Mucosa of rectum (tissue), 2 donors: ENCODE measurements around the gene NSF.
A peak's percentile ranks its signal among the peaks of the same experiment; 100 is the strongest.

Experiments used
- H3K27ac ChIP-seq, 2 donors: one replicate each; pipeline ENCODE4 v1.7.0; 2013; ENCODE audit warnings: inconsistent platforms in 2 of 2, low read depth in 2 of 2, low read length in 2 of 2
- H3K27me3 ChIP-seq, 2 donors: one replicate each; pipeline ENCODE4 v1.7.0; 2013; ENCODE audit warnings: low read length in 2 of 2; ENCODE audit not compliant: control insufficient read depth in 2 of 2, insufficient read depth in 2 of 2
- H3K36me3 ChIP-seq, 2 donors: one replicate each; pipeline ENCODE4 v1.7.0; 2013; ENCODE audit warnings: low read length in 2 of 2; ENCODE audit not compliant: control insufficient read depth in 2 of 2, insufficient read depth in 2 of 2
- H3K4me1 ChIP-seq, 2 donors: one replicate each; pipeline ENCODE4 v1.7.0; 2013; ENCODE audit warnings: low read length in 2 of 2, mild to moderate bottlenecking in 1 of 2; ENCODE audit not compliant: control insufficient read depth in 2 of 2, insufficient read depth in 2 of 2
- H3K4me3 ChIP-seq, 2 donors: one replicate each; pipeline ENCODE4 v1.7.0; 2013; ENCODE audit warnings: low read length in 2 of 2
- H3K9ac ChIP-seq, 2 donors: one replicate each; pipeline ENCODE4 v1.7.0; 2013; ENCODE audit warnings: low read length in 2 of 2, low read depth in 1 of 2, mild to moderate bottlenecking in 1 of 2
- H3K9me3 ChIP-seq, 2 donors: one replicate each; pipeline ENCODE4 v1.7.0; 2013; ENCODE audit warnings: low read length in 2 of 2; ENCODE audit not compliant: control insufficient read depth in 2 of 2
- donor health status: healthy.
- donor health status: Normal muscosa, but diverticular disease.

Gene NSF

DNA sequence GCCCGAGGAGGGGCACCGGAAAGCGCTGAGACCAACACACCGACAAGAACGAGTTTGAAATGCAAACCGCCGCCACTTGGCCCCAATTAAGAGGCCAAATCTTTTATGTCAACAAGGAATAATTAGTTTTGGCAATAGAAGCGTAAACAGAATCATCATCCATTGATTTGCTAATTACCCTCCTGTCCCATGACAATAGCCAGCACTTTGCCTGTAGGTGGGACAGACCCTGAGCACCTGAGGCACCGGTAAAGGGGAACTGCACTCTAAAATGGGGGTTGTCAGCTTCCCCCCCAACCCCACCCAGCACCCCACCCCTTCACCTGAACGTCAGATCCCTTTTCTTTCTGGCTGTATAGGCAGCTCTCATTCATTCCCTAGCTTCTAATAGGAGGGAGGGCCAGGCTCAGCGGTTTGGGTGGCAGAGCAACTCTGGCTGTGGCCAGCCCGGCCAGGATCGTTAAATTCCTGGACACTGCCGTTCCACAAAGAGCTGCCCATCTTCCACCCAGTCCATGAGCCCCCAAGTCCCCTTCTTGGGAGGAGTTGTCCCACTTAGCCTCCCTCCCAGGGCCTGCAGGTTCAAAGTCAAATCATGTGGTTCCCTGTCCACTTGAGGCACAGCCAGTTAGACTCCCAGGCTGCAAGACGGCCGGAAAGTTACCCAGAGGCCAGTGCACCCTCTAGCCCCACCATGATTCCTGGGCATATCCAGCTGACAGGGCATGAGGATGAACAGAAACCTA lies 182.2 kb downstream of the NSF start:
- peaks cover 3 to 6% of the 10 kb centered on the region in 2 donors for H3K4me1 ChIP-seq
- no peak overlapping the region for H3K9ac ChIP-seq
- peaks cover 0 to 9% of the 10 kb centered on the region in 2 donors for H3K27me3 ChIP-seq
- H3K4me3 ChIP-seq, result peak overlapping the region; percentile 28 to 59
- H3K36me3 ChIP-seq, result no peaks in the 10 kb centered on the region
- no peaks in the 10 kb centered on the region for H3K9me3 ChIP-seq
- H3K27ac ChIP-seq, result no peak overlapping the region

DNA sequence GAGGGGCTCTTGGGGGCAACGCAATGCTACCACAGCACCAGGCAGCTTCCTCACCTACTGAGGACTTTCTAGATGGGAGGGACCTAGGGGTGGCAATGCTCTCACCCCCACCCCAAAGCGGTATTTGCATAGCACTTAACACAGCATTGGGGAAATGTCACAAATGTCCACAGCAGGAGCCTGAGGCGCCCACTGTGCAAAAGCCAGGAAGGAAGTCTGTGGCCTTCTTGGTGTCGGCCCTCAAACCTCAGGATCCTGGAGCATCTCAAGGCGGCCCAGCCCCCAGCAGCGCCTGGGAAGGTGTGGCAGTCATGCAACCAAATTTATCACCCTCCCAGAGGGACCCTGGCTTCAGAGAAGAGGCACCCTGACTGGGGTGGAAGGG lies 182.7 kb downstream of the NSF start:
- Histone ChIP-seq H3K27me3 (peaks cover 0 to 9% of the 10 kb centered on the region in 2 donors), H3K9ac (no peak overlapping the region), H3K4me1 (peaks cover 3 to 6% of the 10 kb centered on the region in 2 donors), H3K9me3 (no peaks in the 10 kb centered on the region), H3K36me3 (no peaks in the 10 kb centered on the region), H3K27ac (no peak overlapping the region), H3K4me3 (no peak overlapping the region)

DNA sequence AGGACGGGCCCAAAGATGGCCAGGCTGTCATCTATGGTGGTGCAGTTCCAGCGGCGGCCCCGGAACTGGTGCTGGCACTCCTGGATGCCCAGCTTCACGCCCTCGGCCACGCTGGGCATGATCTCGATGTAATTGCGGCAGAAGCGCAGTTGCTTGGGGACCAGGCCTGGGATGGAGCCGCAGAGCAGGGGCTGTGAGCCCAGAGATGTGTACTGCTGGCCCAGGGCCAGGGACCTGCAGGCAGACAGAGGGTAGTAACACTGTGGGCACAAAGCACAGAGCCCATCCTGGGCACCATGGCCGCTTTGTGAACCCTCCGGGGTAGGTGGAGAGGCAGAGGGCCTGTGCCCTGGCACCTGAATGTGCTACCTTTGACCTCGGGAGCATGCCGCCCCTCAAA lies 183.2 kb downstream of the NSF start:
- H3K27ac ChIP-seq, result no peak overlapping the region
- H3K36me3 ChIP-seq, result no peaks in the 10 kb centered on the region
- H3K4me1 ChIP-seq, result peaks cover 3 to 6% of the 10 kb centered on the region in 2 donors
- H3K9me3 ChIP-seq, result no peaks in the 10 kb centered on the region
- H3K4me3 ChIP-seq, result no peak overlapping the region
- peaks cover 0 to 9% of the 10 kb centered on the region in 2 donors for H3K27me3 ChIP-seq
- H3K9ac ChIP-seq, result no peak overlapping the region

DNA sequence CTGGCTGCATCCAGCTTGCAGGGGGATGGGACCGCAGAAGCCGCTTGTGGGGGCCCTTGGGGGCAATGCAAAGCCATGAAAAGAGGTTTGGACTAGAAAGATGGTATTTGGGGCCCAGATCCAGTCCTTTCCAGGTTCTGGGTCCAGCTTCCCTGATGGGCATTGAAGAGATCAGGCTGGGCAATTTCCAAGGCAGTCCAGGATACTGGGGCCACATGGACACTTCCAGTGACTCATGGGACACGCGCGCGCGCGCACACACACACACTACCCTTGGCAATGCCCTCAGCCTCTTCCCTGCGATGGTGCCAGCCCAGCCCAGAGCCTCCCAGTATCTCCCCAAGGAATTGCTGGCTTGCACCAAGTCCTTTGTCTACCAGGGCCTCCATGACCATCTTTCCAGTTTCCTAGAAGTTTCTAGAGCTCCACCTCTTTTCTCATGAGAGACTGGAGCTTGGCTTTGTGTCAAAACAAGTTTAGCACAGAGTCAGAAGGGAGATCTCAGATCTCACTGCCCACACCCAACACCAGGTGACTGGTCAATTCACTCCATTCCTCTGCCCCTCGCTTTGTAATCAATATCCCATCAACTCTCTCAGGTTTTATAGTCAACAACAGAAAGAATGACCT lies 183.8 kb downstream of the NSF start:
- Histone ChIP-seq H3K36me3 (no peaks in the 10 kb centered on the region), H3K4me3 (no peak overlapping the region), H3K27me3 (peaks cover 0 to 9% of the 10 kb centered on the region in 2 donors), H3K9ac (no peak overlapping the region), H3K27ac (no peak overlapping the region), H3K9me3 (no peaks in the 10 kb centered on the region), H3K4me1 (peaks cover 3 to 6% of the 10 kb centered on the region in 2 donors)

DNA sequence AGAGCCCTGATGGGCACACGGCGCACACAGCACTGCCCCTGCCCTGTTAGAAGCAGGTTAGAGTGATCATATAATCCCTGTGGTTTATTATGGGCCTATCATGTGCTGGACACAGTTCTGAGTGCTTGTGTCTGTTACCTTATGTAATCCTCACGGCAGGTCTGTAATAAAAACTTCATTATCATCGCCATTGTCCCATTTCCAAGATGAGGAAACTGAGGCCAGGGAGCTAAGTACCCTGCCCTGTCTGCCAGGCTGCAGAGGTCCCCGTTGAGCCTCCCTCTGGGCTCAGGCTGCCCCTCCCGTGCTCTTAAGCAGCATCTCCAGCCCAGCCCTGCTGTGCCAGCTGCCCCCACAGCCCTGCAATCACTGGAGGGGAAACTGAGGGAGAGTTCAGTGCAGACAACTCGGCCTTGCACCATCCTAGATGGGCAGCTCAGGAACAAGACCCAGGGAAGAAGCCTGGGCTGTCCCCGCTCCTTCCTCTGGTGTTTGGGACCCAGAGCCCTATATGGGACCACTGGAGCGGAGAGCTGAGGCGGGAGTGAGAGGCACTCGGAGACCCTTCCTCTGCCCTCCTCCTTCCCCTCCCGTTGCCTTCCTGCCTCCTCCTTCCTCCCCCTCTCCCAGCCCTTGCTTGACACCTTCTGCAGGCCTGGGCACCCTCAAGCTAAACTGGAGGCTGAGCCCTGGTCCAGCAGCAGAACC lies 186.0 kb downstream of the NSF start:
- Histone ChIP-seq H3K9me3 (no peaks in the 10 kb centered on the region), H3K4me3 (no peak overlapping the region), H3K27ac (no peak overlapping the region), H3K27me3 (no peaks in the 10 kb centered on the region), H3K36me3 (no peaks in the 10 kb centered on the region), H3K4me1 (peaks cover 0 to 6% of the 10 kb centered on the region in 2 donors), H3K9ac (no peak overlapping the region)

DNA sequence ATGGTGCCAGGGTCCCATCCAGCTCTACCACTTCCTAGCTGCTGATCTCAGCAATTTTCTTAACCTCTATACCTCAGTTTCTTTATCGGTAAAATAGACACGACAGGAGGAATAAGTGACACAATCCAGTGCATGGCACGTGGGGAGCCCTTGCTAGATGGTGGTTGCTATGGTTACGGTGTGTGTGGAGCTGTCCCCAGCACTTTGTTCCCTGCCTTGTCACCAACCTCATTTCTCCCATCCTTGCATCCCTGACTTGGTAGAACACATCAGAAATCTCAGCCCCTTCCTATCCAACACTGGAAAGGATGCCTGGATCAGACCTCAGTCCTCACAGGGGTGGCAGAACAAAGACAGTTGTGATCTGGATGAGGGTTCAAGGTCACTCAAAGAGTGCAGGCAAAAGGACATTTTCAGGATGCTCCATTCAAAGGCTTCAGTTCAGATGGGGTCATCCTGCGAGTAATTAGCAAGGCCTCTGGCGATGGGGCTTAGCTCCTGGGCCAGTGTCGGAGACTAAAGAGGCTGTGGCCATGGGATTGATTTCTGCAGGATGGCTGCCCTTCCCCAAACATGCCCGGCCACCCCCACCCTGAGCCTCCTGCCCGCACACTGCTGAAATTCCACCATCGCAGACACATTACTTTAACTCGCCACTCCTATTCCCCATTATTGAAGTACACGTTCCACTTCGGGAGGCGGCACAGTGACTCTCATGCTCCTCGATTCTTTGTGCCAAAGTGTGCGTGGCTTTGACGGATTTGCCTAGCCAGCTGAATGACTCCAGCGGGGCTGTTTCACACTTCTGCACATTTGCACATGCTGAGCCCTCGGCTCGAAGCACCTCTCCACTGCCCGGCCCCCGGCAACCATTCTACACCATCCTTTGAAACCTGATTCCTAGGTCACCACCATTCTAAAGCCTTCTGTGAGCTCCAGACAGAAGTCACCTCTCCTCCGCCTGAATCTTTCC lies 187.8 kb downstream of the NSF start:
- Histone ChIP-seq H3K4me3 (no peak overlapping the region), H3K27ac (no peak overlapping the region), H3K4me1 (no peaks in the 10 kb centered on the region), H3K9me3 (no peaks in the 10 kb centered on the region), H3K36me3 (no peaks in the 10 kb centered on the region), H3K9ac (no peak overlapping the region), H3K27me3 (no peaks in the 10 kb centered on the region)

DNA sequence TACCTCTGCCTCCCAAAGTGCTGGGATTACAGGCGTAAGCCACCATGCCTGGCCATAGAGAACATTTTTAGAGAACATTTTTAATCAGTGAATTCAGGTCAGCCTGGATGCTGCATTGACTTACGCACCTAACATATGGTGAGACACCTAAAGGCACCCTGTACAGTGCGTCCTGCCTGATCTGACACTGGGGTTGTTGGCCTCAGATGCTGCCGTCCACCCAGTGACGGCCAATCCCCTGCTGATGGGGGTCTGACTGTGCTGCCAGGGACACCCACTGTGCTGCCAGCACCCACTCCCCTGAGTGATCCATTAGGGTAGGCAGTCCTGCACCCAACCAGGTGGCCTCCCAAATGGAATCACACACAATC lies 189.5 kb downstream of the NSF start:
- no peaks in the 10 kb centered on the region for H3K9me3 ChIP-seq
- no peaks in the 10 kb centered on the region for H3K36me3 ChIP-seq
- no peaks in the 10 kb centered on the region for H3K4me1 ChIP-seq
- H3K27me3 ChIP-seq, result no peaks in the 10 kb centered on the region
- H3K9ac ChIP-seq, result no peak overlapping the region
- no peak overlapping the region for H3K27ac ChIP-seq
- H3K4me3 ChIP-seq, result no peak overlapping the region

DNA sequence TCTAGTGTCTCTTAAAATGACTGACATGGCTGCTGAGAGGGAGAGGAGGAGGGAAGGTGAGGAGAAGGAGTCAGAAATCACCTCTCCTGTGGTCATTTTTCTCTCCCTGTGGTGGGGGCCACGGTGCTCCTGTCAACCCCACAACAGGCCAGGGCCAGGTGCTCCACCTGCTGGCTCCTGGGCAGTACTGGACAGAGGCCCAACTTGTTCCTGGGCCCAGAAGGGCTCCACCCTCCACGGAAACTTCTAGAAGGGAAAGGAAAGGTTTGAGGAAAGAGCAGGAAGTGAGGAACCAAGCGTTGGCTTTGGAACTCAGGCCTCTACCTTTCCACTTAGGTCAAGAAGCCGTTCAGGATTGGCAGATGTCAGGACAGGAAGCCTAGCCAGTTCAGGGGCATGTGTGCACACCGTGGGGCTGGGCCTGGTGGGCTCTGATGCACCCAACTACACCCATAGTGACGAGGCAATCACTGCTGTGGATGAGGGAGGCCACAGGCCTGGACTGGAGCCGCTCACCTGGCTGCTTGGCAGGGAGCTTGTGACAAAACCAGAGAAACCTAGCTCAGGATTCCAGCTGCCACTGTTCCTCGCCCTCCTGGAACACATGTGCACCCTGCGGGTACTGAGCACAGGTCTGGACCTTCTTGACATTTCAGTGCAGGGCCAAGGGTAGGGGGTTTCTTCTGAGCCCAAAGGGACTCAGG lies 191.9 kb downstream of the NSF start:
- H3K9me3 ChIP-seq, result no peaks in the 10 kb centered on the region
- no peak overlapping the region for H3K27ac ChIP-seq
- H3K4me3 ChIP-seq, result no peak overlapping the region
- no peaks in the 10 kb centered on the region for H3K4me1 ChIP-seq
- no peak overlapping the region for H3K9ac ChIP-seq
- no peaks in the 10 kb centered on the region for H3K36me3 ChIP-seq
- no peaks in the 10 kb centered on the region for H3K27me3 ChIP-seq

DNA sequence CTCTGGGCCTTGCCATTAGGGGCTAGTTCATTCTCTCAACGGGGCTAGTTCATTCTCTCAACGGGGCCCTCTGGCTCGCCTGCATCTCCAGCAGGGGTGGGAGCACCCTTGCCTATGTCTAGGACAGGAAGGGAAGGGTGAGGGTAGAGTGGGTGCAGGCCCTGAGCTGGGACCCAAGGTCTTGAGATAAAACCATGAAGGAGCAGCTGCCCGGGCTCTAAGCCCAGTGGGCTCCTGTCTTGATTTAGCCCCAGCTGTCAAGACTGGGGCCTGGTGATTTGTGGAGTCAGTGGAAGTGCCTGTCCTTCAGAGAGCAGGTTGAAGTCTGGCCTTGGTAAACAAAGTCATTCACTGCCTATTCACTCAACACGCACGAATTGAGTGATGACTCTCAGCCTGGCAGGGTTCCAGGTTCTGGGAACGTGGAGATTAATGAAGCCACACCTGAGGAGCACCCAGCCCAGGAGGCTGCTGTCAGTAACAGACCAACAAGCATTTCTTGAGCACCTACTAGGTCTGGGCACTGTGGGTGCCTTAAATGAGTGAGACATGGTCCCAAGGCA lies 192.6 kb downstream of the NSF start:
- Histone ChIP-seq H3K4me3 (no peak overlapping the region), H3K9ac (no peak overlapping the region), H3K27me3 (no peaks in the 10 kb centered on the region), H3K27ac (no peak overlapping the region), H3K4me1 (no peaks in the 10 kb centered on the region), H3K36me3 (no peaks in the 10 kb centered on the region), H3K9me3 (no peaks in the 10 kb centered on the region)
